GM18861 (cell line): Measurements from ENCODE around the gene H19.

Experiments
- ATAC-seq: cut with Tn5 transposase; IDR thresholded peaks from one replicate; pipeline ENCODE4 v1.9.1; 2021; ENCODE audit not compliant: unreplicated experiment

H19 gene

GRCh38 chr11:1997755-1998154 lies at the start of gene H19:
Gene H19, minus strand, starts transcription at chr11:1997842.
- ATAC-seq = no peak

GRCh38 chr11:2041963-2042362 lies 44.3 kb upstream of the H19 start:
- no peak for ATAC-seq

- no peak for ATAC-seq
Measured at GRCh38 chr11:2041153-2041552, 43.5 kb upstream of the H19 start.

- ATAC-seq = no peak
Measured at GRCh38 chr11:2039198-2039759, 41.6 kb upstream of the H19 start.

- no peak for ATAC-seq
Measured at GRCh38 chr11:2036863-2037486, 39.3 kb upstream of the H19 start.

GRCh38 chr11:2035382-2035781 lies 37.7 kb upstream of the H19 start:
- ATAC-seq = no peak

GRCh38 chr11:2031058-2031457 lies 33.4 kb upstream of the H19 start:
- no peak for ATAC-seq

GRCh38 chr11:2027708-2028107 lies 30.1 kb upstream of the H19 start:
- no peak for ATAC-seq

- ATAC-seq = no peak
Measured at GRCh38 chr11:2015025-2015424, 17.4 kb upstream of the H19 start.

- no peak for ATAC-seq
Measured at GRCh38 chr11:2012440-2012839, 14.8 kb upstream of the H19 start.

- ATAC-seq = no peak
Measured at GRCh38 chr11:2004466-2004865, 6.8 kb upstream of the H19 start.

- no peak for ATAC-seq
Measured at GRCh38 chr11:2002807-2003206, 5.2 kb upstream of the H19 start.

GRCh38 chr11:2002042-2002776 lies 4.6 kb upstream of the H19 start:
- ATAC-seq = no peak

- no peak for ATAC-seq
Measured at GRCh38 chr11:1998861-1999260, 1.2 kb upstream of the H19 start.

- ATAC-seq = no peak
Measured at GRCh38 chr11:1998290-1998689, 648 bp upstream of the H19 start.

GRCh38 chr11:1994121-1994520 lies 3.5 kb downstream of the H19 start:
- no peak for ATAC-seq

- ATAC-seq = no peak
Measured at GRCh38 chr11:1992111-1992510, 5.5 kb downstream of the H19 start.

GRCh38 chr11:1990872-1991578 lies 6.6 kb downstream of the H19 start:
- ATAC-seq = no peak

GRCh38 chr11:1989953-1990352 lies 7.7 kb downstream of the H19 start:
- ATAC-seq = no peak

GRCh38 chr11:1988667-1989317 lies 8.8 kb downstream of the H19 start:
- no peak for ATAC-seq

- no peak for ATAC-seq
Measured at GRCh38 chr11:1988174-1988573, 9.5 kb downstream of the H19 start.
